Measurements from ENCODE around the gene LPP.

Gene LPP

GRCh38 chr3:188169830-188170455 is 16.0 kb downstream of the LPP start:
- no peak overlapping the region for H3K27ac ChIP-seq
- no peak for TF ChIP-seq POLR2AphosphoS5 (IDR thresholded peaks at IDR 0.05; ENCODE audit: borderline replicate concordance, low read depth, low read length)
- no peak for TF ChIP-seq EZH2 (IDR thresholded peaks at IDR 0.05)
- TF ChIP-seq FOXP2 (optimal IDR thresholded peaks at IDR 0.05; ENCODE audit: control extremely low read depth, extremely low read length, insufficient read depth) = no peak
- H3K9ac ChIP-seq (ENCODE audit: insufficient read length) = no peak overlapping the region
- H3K36me3 ChIP-seq (ENCODE audit: insufficient read depth, low read length) = no peaks in the 10 kb centered on the region
- DNase-seq (ENCODE audit: low read depth, low spot score) = no peak
- no peaks in the 10 kb centered on the region for H3K9me3 ChIP-seq (ENCODE audit: low read depth, low read length)
- no peak overlapping the region for H3K4me3 ChIP-seq

- Histone ChIP-seq H3K9me3 (ENCODE audit: low read depth, low read length) (no peaks in the 10 kb centered on the region), H3K36me3 (ENCODE audit: insufficient read depth, low read length) (no peaks in the 10 kb centered on the region), H3K9ac (ENCODE audit: insufficient read length) (no peak overlapping the region), H3K27ac (no peak overlapping the region), H3K4me3 (no peak overlapping the region)
- TF ChIP-seq FOXP2 (optimal IDR thresholded peaks at IDR 0.05; ENCODE audit: control extremely low read depth, extremely low read length, insufficient read depth) (no peak), POLR2AphosphoS5 (IDR thresholded peaks at IDR 0.05; ENCODE audit: borderline replicate concordance, low read depth, low read length) (no peak), EZH2 (IDR thresholded peaks at IDR 0.05) (no peak)
- DNase-seq (ENCODE audit: low read depth, low spot score) = no peak
Observed at GRCh38 chr3:188170461-188171459, 16.8 kb downstream of the LPP start.

DNA sequence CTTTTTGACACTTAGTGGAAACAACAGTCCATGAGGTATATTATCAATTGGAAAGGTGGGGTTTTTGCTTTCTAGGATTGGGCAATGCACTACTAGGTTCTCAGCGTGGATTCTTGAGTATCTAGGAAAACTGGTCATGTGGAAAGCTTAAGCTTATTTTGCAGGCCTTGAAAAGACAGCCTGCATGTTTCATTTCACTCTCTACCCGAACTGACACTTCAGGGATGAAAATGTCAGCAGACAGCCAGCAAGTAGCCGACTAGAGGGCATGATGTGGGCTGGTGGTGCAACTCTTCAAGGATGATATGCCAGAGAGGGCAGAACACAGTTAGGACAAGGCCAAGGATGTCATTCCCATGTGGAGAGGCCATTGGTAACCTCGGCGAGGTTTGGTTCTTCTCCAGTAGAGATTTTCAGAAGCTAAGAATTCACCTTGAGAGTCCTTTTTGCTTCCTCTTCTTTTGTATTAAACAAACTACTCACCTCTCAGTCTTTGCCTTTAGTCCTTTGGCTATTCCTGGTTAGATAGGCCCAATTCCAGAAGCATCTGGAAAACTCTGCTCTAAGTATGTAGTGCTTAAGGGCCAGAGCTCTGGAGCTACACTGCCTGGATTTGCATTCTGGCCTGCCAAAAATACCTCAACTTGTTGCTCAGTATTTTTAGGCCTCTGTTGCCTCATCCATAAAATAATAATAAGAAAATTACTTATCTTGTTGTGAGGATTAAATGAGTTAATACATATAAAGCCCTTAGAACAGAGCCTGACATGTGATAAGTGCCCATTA is 17.9 kb downstream of the LPP start:
- Histone ChIP-seq H3K27ac (no peak overlapping the region), H3K4me3 (no peak overlapping the region), H3K9me3 (ENCODE audit: low read depth, low read length) (no peaks in the 10 kb centered on the region), H3K9ac (ENCODE audit: insufficient read length) (no peak overlapping the region), H3K36me3 (ENCODE audit: insufficient read depth, low read length) (no peaks in the 10 kb centered on the region)
- DNase-seq (ENCODE audit: low read depth, low spot score) = no peak
- TF ChIP-seq POLR2AphosphoS5 (IDR thresholded peaks at IDR 0.05; ENCODE audit: borderline replicate concordance, low read depth, low read length) (no peak), FOXP2 (optimal IDR thresholded peaks at IDR 0.05; ENCODE audit: control extremely low read depth, extremely low read length, insufficient read depth) (no peak), EZH2 (IDR thresholded peaks at IDR 0.05) (no peak)

- no peak overlapping the region for H3K4me3 ChIP-seq
- no peaks in the 10 kb centered on the region for H3K9me3 ChIP-seq (ENCODE audit: low read depth, low read length)
- DNase-seq (ENCODE audit: low read depth, low spot score) = no peak
- no peak for TF ChIP-seq FOXP2 (optimal IDR thresholded peaks at IDR 0.05; ENCODE audit: control extremely low read depth, extremely low read length, insufficient read depth)
- no peak for TF ChIP-seq POLR2AphosphoS5 (IDR thresholded peaks at IDR 0.05; ENCODE audit: borderline replicate concordance, low read depth, low read length)
- TF ChIP-seq EZH2 (IDR thresholded peaks at IDR 0.05) = no peak
- H3K27ac ChIP-seq = no peak overlapping the region
- H3K36me3 ChIP-seq (ENCODE audit: insufficient read depth, low read length) = no peaks in the 10 kb centered on the region
- no peak overlapping the region for H3K9ac ChIP-seq (ENCODE audit: insufficient read length)
Observed at GRCh38 chr3:188174317-188175044, 20.5 kb downstream of the LPP start.

DNA sequence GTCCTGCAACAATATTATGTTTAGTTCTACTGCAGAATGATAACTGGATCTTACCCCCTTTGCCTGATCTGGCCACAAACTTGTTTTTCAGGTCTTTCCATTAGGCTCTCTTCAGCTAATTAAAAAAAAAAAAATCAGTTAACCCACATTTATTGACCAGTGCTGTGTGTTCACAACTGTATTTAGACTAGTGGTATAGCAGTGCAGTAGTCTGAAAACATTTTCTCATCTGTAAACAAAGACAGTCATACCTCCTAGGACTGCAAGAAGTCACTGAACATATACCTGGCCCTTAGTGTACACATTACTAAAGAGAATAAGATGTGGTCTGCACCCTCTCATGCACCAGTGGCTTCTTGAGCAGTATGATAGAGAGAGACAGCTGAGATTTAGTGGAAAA is 22.5 kb downstream of the LPP start:
- TF ChIP-seq EZH2 (IDR thresholded peaks at IDR 0.05) (no peak), POLR2AphosphoS5 (IDR thresholded peaks at IDR 0.05; ENCODE audit: borderline replicate concordance, low read depth, low read length) (no peak), FOXP2 (optimal IDR thresholded peaks at IDR 0.05; ENCODE audit: control extremely low read depth, extremely low read length, insufficient read depth) (no peak)
- no peak overlapping the region for H3K27ac ChIP-seq
- H3K9ac ChIP-seq (ENCODE audit: insufficient read length) = no peak overlapping the region
- DNase-seq (ENCODE audit: low read depth, low spot score) = no peak
- H3K9me3 ChIP-seq (ENCODE audit: low read depth, low read length) = no peaks in the 10 kb centered on the region
- H3K36me3 ChIP-seq (ENCODE audit: insufficient read depth, low read length) = no peaks in the 10 kb centered on the region
- no peak overlapping the region for H3K4me3 ChIP-seq

DNA sequence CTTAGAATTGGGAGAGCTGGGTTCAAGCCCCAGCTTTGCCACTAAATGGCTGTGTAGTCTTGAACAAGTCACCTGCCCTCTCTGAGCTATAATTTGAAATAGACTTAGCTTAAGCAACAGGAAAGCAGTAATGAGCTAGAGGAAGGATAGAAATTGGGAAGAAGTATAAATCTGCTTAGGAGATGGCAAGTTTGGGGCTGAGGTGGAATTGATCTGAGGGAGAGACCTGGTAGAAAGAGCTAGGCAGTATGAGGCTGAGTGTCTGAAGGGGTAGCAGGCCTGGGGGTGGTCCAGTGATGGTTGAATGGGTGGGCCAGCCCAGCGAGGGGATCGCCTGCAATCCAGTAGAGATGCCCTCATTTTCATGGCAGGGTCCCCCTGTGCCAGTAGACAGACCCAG is 22.9 kb downstream of the LPP start:
- H3K9ac ChIP-seq (ENCODE audit: insufficient read length) = no peak overlapping the region
- no peaks in the 10 kb centered on the region for H3K36me3 ChIP-seq (ENCODE audit: insufficient read depth, low read length)
- H3K4me3 ChIP-seq = no peak overlapping the region
- no peak overlapping the region for H3K27ac ChIP-seq
- TF ChIP-seq EZH2 (IDR thresholded peaks at IDR 0.05) (no peak), FOXP2 (optimal IDR thresholded peaks at IDR 0.05; ENCODE audit: control extremely low read depth, extremely low read length, insufficient read depth) (no peak), POLR2AphosphoS5 (IDR thresholded peaks at IDR 0.05; ENCODE audit: borderline replicate concordance, low read depth, low read length) (no peak)
- no peaks in the 10 kb centered on the region for H3K9me3 ChIP-seq (ENCODE audit: low read depth, low read length)
- no peak for DNase-seq (ENCODE audit: low read depth, low spot score)

GRCh38 chr3:188177721-188178120 is 23.8 kb downstream of the LPP start:
- no peaks in the 10 kb centered on the region for H3K9me3 ChIP-seq (ENCODE audit: low read depth, low read length)
- no peaks in the 10 kb centered on the region for H3K36me3 ChIP-seq (ENCODE audit: insufficient read depth, low read length)
- no peak overlapping the region for H3K4me3 ChIP-seq
- no peak overlapping the region for H3K9ac ChIP-seq (ENCODE audit: insufficient read length)
- no peak for DNase-seq (ENCODE audit: low read depth, low spot score)
- no peak for TF ChIP-seq EZH2 (IDR thresholded peaks at IDR 0.05)
- TF ChIP-seq FOXP2 (optimal IDR thresholded peaks at IDR 0.05; ENCODE audit: control extremely low read depth, extremely low read length, insufficient read depth) = no peak
- no peak for TF ChIP-seq POLR2AphosphoS5 (IDR thresholded peaks at IDR 0.05; ENCODE audit: borderline replicate concordance, low read depth, low read length)
- H3K27ac ChIP-seq = no peak overlapping the region

Data from SK-N-MC (cell line).